Measurements from ENCODE around the gene DTHD1.

Gene DTHD1

GRCh38 chr4:36269533-36270173 lies 11.8 kb upstream of the DTHD1 start:
- no peak for DNase-seq (ENCODE audit: low read depth in 2 of 2)

GRCh38 chr4:36273276-36273675 lies 8.1 kb upstream of the DTHD1 start:
- no peak for DNase-seq (ENCODE audit: low read depth in 2 of 2)

GRCh38 chr4:36274158-36274557 lies 7.3 kb upstream of the DTHD1 start:
- no peak for DNase-seq (ENCODE audit: low read depth in 2 of 2)

- no peak for DNase-seq (ENCODE audit: low read depth in 2 of 2)
Measured at GRCh38 chr4:36277533-36277932, 3.9 kb upstream of the DTHD1 start.

- DNase-seq (ENCODE audit: low read depth in 2 of 2): no peak
Measured at GRCh38 chr4:36278789-36279188, 2.6 kb upstream of the DTHD1 start.

- no peak for DNase-seq (ENCODE audit: low read depth in 2 of 2)
Measured at GRCh38 chr4:36280555-36280954, 861 bp upstream of the DTHD1 start.

GRCh38 chr4:36282503-36283030 lies 1.2 kb downstream of the DTHD1 start:
- DNase-seq (ENCODE audit: low read depth in 2 of 2): no peak

GRCh38 chr4:36283912-36284465 lies 2.6 kb downstream of the DTHD1 start:
- no peak for DNase-seq (ENCODE audit: low read depth in 2 of 2)

GRCh38 chr4:36285784-36286480 lies 4.5 kb downstream of the DTHD1 start:
- DNase-seq (ENCODE audit: low read depth in 2 of 2): peak in 1 of 2 donors; percentile 16

- DNase-seq (ENCODE audit: low read depth in 2 of 2): no peak
Measured at GRCh38 chr4:36286481-36286871, 5.1 kb downstream of the DTHD1 start.

GRCh38 chr4:36288731-36289426 lies 7.5 kb downstream of the DTHD1 start:
- DNase-seq (ENCODE audit: low read depth in 2 of 2): no peak

GRCh38 chr4:36290641-36291040 lies 9.2 kb downstream of the DTHD1 start:
- no peak for DNase-seq (ENCODE audit: low read depth in 2 of 2)

- no peak for DNase-seq (ENCODE audit: low read depth in 2 of 2)
Measured at GRCh38 chr4:36292556-36293188, 11.3 kb downstream of the DTHD1 start.

GRCh38 chr4:36301127-36301526 lies 19.7 kb downstream of the DTHD1 start:
- DNase-seq (ENCODE audit: low read depth in 2 of 2): no peak

GRCh38 chr4:36303426-36304137 lies 22.2 kb downstream of the DTHD1 start:
- DNase-seq (ENCODE audit: low read depth in 2 of 2): no peak

GRCh38 chr4:36304138-36304681 lies 22.8 kb downstream of the DTHD1 start:
- no peak for DNase-seq (ENCODE audit: low read depth in 2 of 2)

GRCh38 chr4:36308150-36308549 lies 26.7 kb downstream of the DTHD1 start:
- DNase-seq (ENCODE audit: low read depth in 2 of 2): no peak

- no peak for DNase-seq (ENCODE audit: low read depth in 2 of 2)
Measured at GRCh38 chr4:36310216-36310615, 28.8 kb downstream of the DTHD1 start.

GRCh38 chr4:36310793-36311192 lies 29.4 kb downstream of the DTHD1 start:
- DNase-seq (ENCODE audit: low read depth in 2 of 2): no peak

- no peak for DNase-seq (ENCODE audit: low read depth in 2 of 2)
Measured at GRCh38 chr4:36312511-36312910, 31.1 kb downstream of the DTHD1 start.

- DNase-seq (ENCODE audit: low read depth in 2 of 2): no peak
Measured at GRCh38 chr4:36313301-36313700, 31.9 kb downstream of the DTHD1 start.

Data from stimulated activated CD8-positive, alpha-beta memory T cell treated with anti-CD3 and anti-CD28 coated beads, Interleukin-2, amount 100 ng/mL, for 1 hour (primary cell).